ENCODE results near the gene FOXO6.

FOXO6 gene

GRCh38 chr1:41349361-41350054 lies 11.7 kb upstream of the FOXO6 start:
- in situ Hi-C loops (cut with HindIII; ENCODE audit: low sequenced_read_pairs): no loop called here

GRCh38 chr1:41350055-41350378 lies 11.2 kb upstream of the FOXO6 start:
- in situ Hi-C loops (cut with HindIII; ENCODE audit: low sequenced_read_pairs): no loop called here

GRCh38 chr1:41351262-41352151 lies 9.7 kb upstream of the FOXO6 start:
- in situ Hi-C loops (cut with HindIII; ENCODE audit: low sequenced_read_pairs): no loop called here

GRCh38 chr1:41353744-41354143 lies 7.5 kb upstream of the FOXO6 start:
- in situ Hi-C loops (cut with HindIII; ENCODE audit: low sequenced_read_pairs): no loop called here

GRCh38 chr1:41354956-41355355 lies 6.3 kb upstream of the FOXO6 start:
- in situ Hi-C loops (cut with HindIII; ENCODE audit: low sequenced_read_pairs): no loop called here

GRCh38 chr1:41355356-41355755 lies 5.9 kb upstream of the FOXO6 start:
- in situ Hi-C loops (cut with HindIII; ENCODE audit: low sequenced_read_pairs): no loop called here

GRCh38 chr1:41355761-41356160 lies 5.5 kb upstream of the FOXO6 start:
- in situ Hi-C loops (cut with HindIII; ENCODE audit: low sequenced_read_pairs): no loop called here

- in situ Hi-C loops (cut with HindIII; ENCODE audit: low sequenced_read_pairs): no loop called here
Observed at GRCh38 chr1:41356752-41357151, 4.5 kb upstream of the FOXO6 start.

- in situ Hi-C loops (cut with HindIII; ENCODE audit: low sequenced_read_pairs): no loop called here
Observed at GRCh38 chr1:41357451-41358101, 3.7 kb upstream of the FOXO6 start.

- in situ Hi-C loops (cut with HindIII; ENCODE audit: low sequenced_read_pairs): no loop called here
Observed at GRCh38 chr1:41358131-41359021, 2.9 kb upstream of the FOXO6 start.

GRCh38 chr1:41359211-41360073 lies 1.8 kb upstream of the FOXO6 start:
- in situ Hi-C loops (cut with HindIII; ENCODE audit: low sequenced_read_pairs): no loop called here

- in situ Hi-C loops (cut with HindIII; ENCODE audit: low sequenced_read_pairs): no loop called here
Observed at GRCh38 chr1:41360074-41360785, 1.0 kb upstream of the FOXO6 start.

GRCh38 chr1:41361495-41362356 lies 492 bp downstream of the FOXO6 start:
- in situ Hi-C loops (cut with HindIII; ENCODE audit: low sequenced_read_pairs): no loop called here

- in situ Hi-C loops (cut with HindIII; ENCODE audit: low sequenced_read_pairs): no loop called here
Observed at GRCh38 chr1:41362357-41362721, 1.1 kb downstream of the FOXO6 start.

GRCh38 chr1:41362749-41363590 lies 1.7 kb downstream of the FOXO6 start:
- in situ Hi-C loops (cut with HindIII; ENCODE audit: low sequenced_read_pairs): no loop called here

- in situ Hi-C loops (cut with HindIII; ENCODE audit: low sequenced_read_pairs): no loop called here
Observed at GRCh38 chr1:41363591-41364320, 2.5 kb downstream of the FOXO6 start.
